ENCODE results near the gene TRPT1. TPM values are rescaled to one million over a fixed set of nuclear protein-coding genes. Genes with fewer than 3 reads are reported as not detected.

TRPT1 gene
- total RNA-seq, 2 experiments from 2014 or later: 11.3 to 11.5 TPM

- no peaks in the 10 kb centered on the region for H3K27me3 Mint-ChIP-seq
- no peaks in the 10 kb centered on the region for H3K9me3 Mint-ChIP-seq
- DNase-seq: no peak
- Histone ChIP-seq H3K36me3 (ENCODE audit: insufficient read depth, low read length) (peaks cover 58% of the 10 kb centered on the region), H3K9me3 (ENCODE audit: control insufficient read depth in 1 of 2, insufficient read depth in 1 of 2, low read length in 2 of 2) (no peaks in the 10 kb centered on the region), H3K4me3 (ENCODE audit: low read length) (no peak overlapping the region), H3K27ac (ENCODE audit: low read depth in 1 of 2, low read length in 2 of 2) (no peak overlapping the region), H3K4me1 (ENCODE audit: insufficient read depth, low read length) (peaks cover 17% of the 10 kb centered on the region), H3K27me3 (ENCODE audit: control insufficient read depth in 1 of 2, insufficient read depth in 2 of 2, low read length in 2 of 2) (no peaks in the 10 kb centered on the region)
- no peak for ATAC-seq (ENCODE audit: poor library complexity)
- CTCF ChIA-PET: no interaction called here
- peaks cover 13% of the 10 kb centered on the region for H3K4me1 Mint-ChIP-seq (ENCODE audit: low read depth)
- TF ChIP-seq, protein P1, sequence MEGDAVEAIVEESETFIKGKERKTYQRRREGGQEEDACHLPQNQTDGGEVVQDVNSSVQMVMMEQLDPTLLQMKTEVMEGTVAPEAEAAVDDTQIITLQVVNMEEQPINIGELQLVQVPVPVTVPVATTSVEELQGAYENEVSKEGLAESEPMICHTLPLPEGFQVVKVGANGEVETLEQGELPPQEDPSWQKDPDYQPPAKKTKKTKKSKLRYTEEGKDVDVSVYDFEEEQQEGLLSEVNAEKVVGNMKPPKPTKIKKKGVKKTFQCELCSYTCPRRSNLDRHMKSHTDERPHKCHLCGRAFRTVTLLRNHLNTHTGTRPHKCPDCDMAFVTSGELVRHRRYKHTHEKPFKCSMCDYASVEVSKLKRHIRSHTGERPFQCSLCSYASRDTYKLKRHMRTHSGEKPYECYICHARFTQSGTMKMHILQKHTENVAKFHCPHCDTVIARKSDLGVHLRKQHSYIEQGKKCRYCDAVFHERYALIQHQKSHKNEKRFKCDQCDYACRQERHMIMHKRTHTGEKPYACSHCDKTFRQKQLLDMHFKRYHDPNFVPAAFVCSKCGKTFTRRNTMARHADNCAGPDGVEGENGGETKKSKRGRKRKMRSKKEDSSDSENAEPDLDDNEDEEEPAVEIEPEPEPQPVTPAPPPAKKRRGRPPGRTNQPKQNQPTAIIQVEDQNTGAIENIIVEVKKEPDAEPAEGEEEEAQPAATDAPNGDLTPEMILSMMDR (IDR thresholded peaks at IDR 0.05): no peak
- no peak overlapping the region for H3K4me3 Mint-ChIP-seq
- H3K36me3 Mint-ChIP-seq (ENCODE audit: low read depth): peaks cover 26% of the 10 kb centered on the region
- POLR2A ChIA-PET: interaction anchor here (0.8 to 1.1 kb wide), 2 partner anchors 13 to 14 kb away, joined by 3 read pairs; partner anchors contain the start of gene FERMT3
- H3K27ac Mint-ChIP-seq: no peak overlapping the region
- intact Hi-C loops (cut with DNase I, micrococcal nuclease): no loop called here
Measured at GRCh38 chr11:64220798-64221197, 5.2 kb downstream of the TRPT1 start.

- intact Hi-C loops (cut with DNase I, micrococcal nuclease): no loop called here
- ChIA-PET POLR2A (interaction anchor here (0.8 to 1.1 kb wide), 2 partner anchors 13 to 14 kb away, joined by 3 read pairs; partner anchors contain the start of gene FERMT3), CTCF (no interaction called here)
- no peak overlapping the region for H3K4me3 ChIP-seq (ENCODE audit: low read length)
- H3K27ac ChIP-seq (ENCODE audit: low read depth in 1 of 2, low read length in 2 of 2): no peak overlapping the region
- TF ChIP-seq, protein P1 (IDR thresholded peaks at IDR 0.05): no peak
- peaks cover 62% of the 10 kb centered on the region for H3K36me3 ChIP-seq (ENCODE audit: insufficient read depth, low read length)
- H3K9me3 Mint-ChIP-seq: no peaks in the 10 kb centered on the region
- H3K4me3 Mint-ChIP-seq: no peak overlapping the region
- no peaks in the 10 kb centered on the region for H3K27me3 Mint-ChIP-seq
- H3K4me1 ChIP-seq (ENCODE audit: insufficient read depth, low read length): peaks cover 12% of the 10 kb centered on the region
- ATAC-seq (ENCODE audit: poor library complexity): no peak
- peaks cover 31% of the 10 kb centered on the region for H3K36me3 Mint-ChIP-seq (ENCODE audit: low read depth)
- no peaks in the 10 kb centered on the region for H3K27me3 ChIP-seq (ENCODE audit: control insufficient read depth in 1 of 2, insufficient read depth in 2 of 2, low read length in 2 of 2)
- H3K9me3 ChIP-seq (ENCODE audit: control insufficient read depth in 1 of 2, insufficient read depth in 1 of 2, low read length in 2 of 2): no peaks in the 10 kb centered on the region
- peaks cover 8% of the 10 kb centered on the region for H3K4me1 Mint-ChIP-seq (ENCODE audit: low read depth)
- no peak overlapping the region for H3K27ac Mint-ChIP-seq
- DNase-seq: no peak
Measured at GRCh38 chr11:64220271-64220670, 5.7 kb downstream of the TRPT1 start.

- ATAC-seq (ENCODE audit: poor library complexity) (no peak), DNase-seq (no peak)
- CTCF ChIA-PET: no interaction called here
- H3K27me3 ChIP-seq (ENCODE audit: control insufficient read depth in 1 of 2, insufficient read depth in 2 of 2, low read length in 2 of 2): no peaks in the 10 kb centered on the region
- H3K36me3 Mint-ChIP-seq (ENCODE audit: low read depth): peaks cover 36% of the 10 kb centered on the region
- H3K4me1 ChIP-seq (ENCODE audit: insufficient read depth, low read length): peaks cover 7% of the 10 kb centered on the region
- no peak overlapping the region for H3K4me3 Mint-ChIP-seq
- TF ChIP-seq, protein P1 (IDR thresholded peaks at IDR 0.05): no peak
- no peak overlapping the region for H3K27ac Mint-ChIP-seq
- POLR2A ChIA-PET: interaction anchor here (0.8 to 1.1 kb wide), 2 partner anchors 13 kb away, joined by 3 read pairs; partner anchors contain the start of gene FERMT3
- peaks cover 66% of the 10 kb centered on the region for H3K36me3 ChIP-seq (ENCODE audit: insufficient read depth, low read length)
- H3K27ac ChIP-seq (ENCODE audit: low read depth in 1 of 2, low read length in 2 of 2): no peak overlapping the region
- intact Hi-C loops (cut with DNase I, micrococcal nuclease): no loop called here
- no peaks in the 10 kb centered on the region for H3K9me3 Mint-ChIP-seq
- H3K4me1 Mint-ChIP-seq (ENCODE audit: low read depth): peaks cover 8% of the 10 kb centered on the region
- no peaks in the 10 kb centered on the region for H3K27me3 Mint-ChIP-seq
- H3K4me3 ChIP-seq (ENCODE audit: low read length): no peak overlapping the region
- no peaks in the 10 kb centered on the region for H3K9me3 ChIP-seq (ENCODE audit: control insufficient read depth in 1 of 2, insufficient read depth in 1 of 2, low read length in 2 of 2)
Measured at GRCh38 chr11:64219755-64220154, 6.2 kb downstream of the TRPT1 start.
